HG03432 (cell line): ENCODE data around the gene VPS36.
A peak's percentile ranks its signal among the peaks of the same experiment; 100 is the strongest.
"Not testable (repeated sequence)": the region's sequence is repeated elsewhere in the genome, so short reads cannot be mapped to it uniquely, and the experiment has no call there.

Experiments
- ATAC-seq: cut with Tn5 transposase; IDR thresholded peaks from one replicate; pipeline ENCODE4 v1.9.1; 2021; ENCODE audit warnings: mild to moderate bottlenecking, moderate library complexity; ENCODE audit not compliant: unreplicated experiment

The VPS36 gene

GRCh38 chr13:52447354-52447753, 3.1 kb downstream of the VPS36 start:
- ATAC-seq, result no peak

DNA sequence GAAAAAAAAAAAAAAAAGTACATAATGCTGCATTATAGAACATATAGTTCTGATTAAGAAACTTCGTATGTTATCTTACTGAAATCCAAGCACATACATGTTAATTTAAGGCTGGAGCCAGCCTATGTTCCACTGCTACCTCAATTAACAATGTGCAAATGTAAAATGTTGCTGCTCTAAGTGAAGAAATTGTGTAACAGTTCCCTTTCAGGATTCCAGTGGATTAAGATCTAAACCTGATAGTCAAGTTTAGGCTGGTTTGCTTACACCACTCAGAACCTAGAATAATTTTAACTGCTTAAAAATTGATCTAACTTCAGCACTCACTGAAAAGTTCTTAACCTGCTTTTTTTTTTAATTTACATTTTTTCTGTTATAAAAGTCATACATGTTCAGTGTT, 4.2 kb downstream of the VPS36 start:
- ATAC-seq, result no peak

- ATAC-seq, result no peak
Observed at GRCh38 chr13:52432456-52432855, 18.0 kb downstream of the VPS36 start.

GRCh38 chr13:52428295-52428694, 22.1 kb downstream of the VPS36 start:
- no peak for ATAC-seq

GRCh38 chr13:52421216-52421615, 29.2 kb downstream of the VPS36 start:
- ATAC-seq, result no peak

DNA sequence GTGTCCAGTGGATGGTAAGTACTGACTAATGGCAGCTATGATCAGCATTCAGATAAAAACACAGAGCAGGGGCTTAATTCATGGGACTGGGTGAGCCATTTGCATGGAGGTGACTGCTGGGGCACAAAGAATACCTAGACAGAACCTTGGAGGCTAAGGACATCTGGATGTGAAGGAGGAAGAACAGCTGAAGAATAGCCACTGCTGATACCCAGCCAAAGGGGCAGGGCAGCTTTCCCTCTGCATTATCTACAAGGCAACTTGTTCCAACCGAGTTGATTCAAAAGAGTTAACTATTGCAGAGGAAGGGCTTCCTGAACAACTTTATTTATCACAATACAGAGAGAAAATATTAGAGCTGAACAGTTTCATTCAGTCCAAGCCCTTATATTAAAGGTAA, 31.4 kb downstream of the VPS36 start:
- no peak for ATAC-seq

DNA sequence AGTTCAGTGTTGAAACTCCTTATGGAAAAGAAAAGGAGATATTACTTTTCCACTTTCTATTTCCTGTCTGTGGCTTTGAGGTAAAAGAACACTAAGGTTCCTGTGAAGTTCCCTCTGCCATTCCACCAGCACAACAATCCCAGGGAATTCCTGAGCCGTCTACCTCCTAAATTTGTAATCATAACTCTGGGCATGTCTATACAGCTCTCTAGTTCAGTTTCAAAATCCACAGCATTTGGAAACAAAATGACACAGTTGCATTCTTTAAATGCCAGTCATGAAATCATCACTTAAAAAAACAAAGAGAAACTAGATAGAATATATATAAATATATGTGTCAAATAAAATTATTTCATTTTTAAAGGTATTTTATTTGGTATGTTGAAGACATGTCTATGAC, 35.5 kb downstream of the VPS36 start:
- no peak for ATAC-seq

DNA sequence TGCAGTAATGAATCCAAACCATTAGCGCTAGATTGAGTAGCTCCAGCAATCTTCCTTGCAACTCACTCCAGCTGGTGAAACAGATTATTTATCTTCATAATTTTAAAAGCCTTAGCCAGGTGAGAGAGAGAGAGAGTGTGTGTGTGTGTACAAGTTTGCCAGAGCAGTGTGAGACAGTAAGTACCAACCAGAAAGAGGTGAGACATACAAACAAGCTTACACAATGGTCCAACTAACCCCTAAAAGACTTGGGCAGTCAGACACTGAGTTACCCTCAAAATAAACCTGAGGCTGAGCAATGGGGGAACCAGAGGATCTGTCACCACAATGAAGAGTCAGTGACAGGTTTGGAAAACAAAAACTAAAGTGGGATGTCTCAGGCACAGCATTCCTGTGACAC, 36.4 kb downstream of the VPS36 start:
- no peak for ATAC-seq

GRCh38 chr13:52412128-52412527, 38.3 kb downstream of the VPS36 start:
- no peak for ATAC-seq

- peak; percentile 97 for ATAC-seq
Observed at GRCh38 chr13:52411629-52412028, 38.8 kb downstream of the VPS36 start.

GRCh38 chr13:52408071-52408658, 42.3 kb downstream of the VPS36 start:
- ATAC-seq, result not testable (repeated sequence)

DNA sequence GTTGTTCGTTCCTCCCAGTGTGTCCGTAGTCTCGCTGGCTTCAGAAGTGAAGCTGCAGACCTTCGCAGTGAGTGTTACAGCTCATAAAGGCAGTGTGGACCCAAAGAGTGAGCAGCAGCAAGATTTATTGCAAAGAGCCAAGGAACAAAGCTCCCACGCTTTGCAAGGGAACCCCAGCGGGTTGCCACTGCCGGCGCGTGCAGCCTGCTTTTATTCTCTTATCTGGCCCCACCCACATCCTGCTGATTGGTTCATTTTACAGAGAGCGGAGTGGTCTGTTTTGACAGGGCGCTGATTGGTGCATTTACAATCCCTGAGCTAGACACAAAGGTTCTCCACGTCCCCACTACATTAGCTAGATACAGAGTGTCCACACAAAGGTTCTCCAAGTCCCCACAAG, 43.0 kb downstream of the VPS36 start:
- ATAC-seq, result not testable (repeated sequence)

DNA sequence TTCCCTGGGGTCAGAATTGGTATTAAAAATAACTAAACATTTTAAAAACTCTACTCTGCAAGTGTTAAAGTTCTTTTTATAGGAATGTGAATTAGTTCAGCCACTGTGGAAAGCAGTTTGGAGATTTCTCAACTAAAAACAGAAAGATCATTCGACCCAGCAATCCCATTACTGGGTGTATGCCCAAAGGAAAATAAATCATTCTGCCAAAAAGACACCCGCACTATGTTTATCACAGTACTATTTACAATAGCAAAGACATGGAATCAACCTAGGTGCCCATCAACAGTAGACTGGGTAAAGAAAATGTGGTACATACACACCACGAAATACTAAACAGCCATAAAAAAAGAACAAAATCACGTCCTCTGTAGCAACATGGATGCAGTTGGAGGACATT, 43.8 kb downstream of the VPS36 start:
- ATAC-seq, result no peak

GRCh38 chr13:52405767-52406494, 44.5 kb downstream of the VPS36 start, which contains the start of gene THSD1:
Gene THSD1, minus strand, starts transcription at chr13:52406172. Its CDS starts 3,572 bp downstream, at chr13:52402600.
- ATAC-seq, result peak; percentile 69

DNA sequence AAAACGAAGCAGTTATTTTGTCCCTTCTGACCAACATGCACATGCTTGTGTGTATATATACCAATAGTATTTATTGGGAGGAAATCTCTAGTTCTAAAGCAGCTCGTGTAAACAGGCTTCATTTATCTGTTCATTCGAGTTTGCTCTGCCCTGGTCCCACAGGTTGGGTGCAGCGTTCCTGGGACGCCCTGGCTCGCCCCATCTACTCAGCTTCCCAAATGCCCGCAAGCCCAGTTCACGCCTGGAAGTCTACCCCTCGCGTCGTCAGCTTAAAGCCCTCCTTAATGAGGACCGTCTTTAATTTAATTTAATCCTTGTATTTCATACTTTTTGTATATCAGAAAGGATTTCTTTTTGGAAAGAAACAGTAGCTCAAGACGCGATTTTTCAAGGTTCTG, 45.1 kb downstream of the VPS36 start:
- no peak for ATAC-seq

DNA sequence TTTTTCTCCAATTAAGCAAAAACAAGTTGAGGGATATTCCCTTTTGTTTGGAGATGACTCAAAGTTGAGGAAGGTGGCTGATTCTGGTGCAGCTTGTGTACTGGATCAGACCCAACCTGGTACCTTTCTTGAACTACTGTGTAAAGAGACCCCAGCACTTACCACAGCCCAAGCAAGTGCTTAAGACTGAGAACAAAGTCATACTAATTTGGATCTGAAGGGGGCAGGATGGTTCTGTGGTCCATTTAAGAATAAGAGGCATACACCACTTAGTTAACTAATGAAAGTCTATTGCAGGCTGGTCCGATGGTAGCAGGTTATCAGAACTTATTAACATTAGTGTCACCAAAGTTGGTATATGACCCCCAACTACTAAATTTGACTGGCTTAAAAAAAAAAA, 50.7 kb downstream of the VPS36 start:
- ATAC-seq, result no peak

- ATAC-seq, result no peak
Observed at GRCh38 chr13:52399046-52399445, 51.4 kb downstream of the VPS36 start.

- ATAC-seq, result no peak
Observed at GRCh38 chr13:52395704-52396103, 54.7 kb downstream of the VPS36 start.

DNA sequence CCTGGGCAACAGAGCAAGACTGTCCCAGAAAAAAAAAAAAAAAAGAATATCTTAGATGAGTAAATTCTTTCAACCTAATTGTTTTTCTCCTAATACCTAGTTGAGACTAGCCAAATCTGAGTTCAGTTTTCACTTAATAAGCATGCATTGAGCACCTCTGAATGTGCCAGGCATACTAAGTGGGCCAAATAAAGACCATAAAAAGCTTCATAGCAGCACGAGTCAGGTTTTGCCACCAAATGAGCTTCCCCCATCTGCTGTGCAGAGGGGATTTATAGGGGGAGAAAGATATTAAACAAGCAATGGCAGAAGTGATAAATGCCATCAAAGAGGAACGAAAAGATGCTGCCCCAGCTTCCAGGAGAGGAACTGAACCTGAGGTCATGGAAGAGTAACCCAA, 55.8 kb downstream of the VPS36 start:
- no peak for ATAC-seq

- no peak for ATAC-seq
Observed at GRCh38 chr13:52393572-52394357, 56.7 kb downstream of the VPS36 start.

DNA sequence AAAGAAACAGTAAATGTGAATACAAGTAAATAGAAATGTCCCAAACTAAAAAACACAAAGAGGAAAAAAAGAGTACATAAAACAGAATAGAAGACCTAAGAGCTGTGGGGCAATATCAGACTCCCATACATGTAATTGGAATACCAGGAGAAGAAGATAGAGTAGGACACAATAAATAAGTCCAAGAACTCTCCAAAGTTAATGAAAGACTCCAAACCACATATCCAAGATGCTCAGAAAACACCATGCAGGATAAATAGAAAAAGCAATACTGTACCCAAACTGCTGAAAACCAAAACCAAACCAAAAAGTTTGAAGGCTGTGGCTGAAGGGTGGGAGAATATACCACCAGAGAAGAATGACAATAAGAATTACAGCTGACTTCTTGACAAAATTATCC, 62.7 kb downstream of the VPS36 start:
- ATAC-seq, result no peak

GRCh38 chr13:52385870-52386269, 64.6 kb downstream of the VPS36 start:
- no peak for ATAC-seq
